ENCODE results near the gene SPOCK1. TPM values are rescaled to one million over a fixed set of nuclear protein-coding genes. Genes with fewer than 3 reads are reported as not detected.

SPOCK1 gene
- total and polyA plus RNA-seq, 5 donors from 2014 or later: 0.27 TPM; not detected in 4

GRCh38 chr5:137336161-137336560 lies 163.0 kb downstream of the SPOCK1 start:
- no peak overlapping the region for H3K4me3 ChIP-seq (ENCODE audit: low read depth, low read length)
- H3K27me3 Mint-ChIP-seq: no peaks in the 10 kb centered on the region
- no peaks in the 10 kb centered on the region for H3K9me3 ChIP-seq (ENCODE audit: control insufficient read depth in 2 of 2, low read length in 2 of 2)
- no peaks in the 10 kb centered on the region for H3K4me1 ChIP-seq (ENCODE audit: control insufficient read depth, insufficient read depth, low read length, poor library complexity, severe bottlenecking)
- peaks cover 0 to 2% (median 0%) of the 10 kb centered on the region in 7 donors for H3K9me3 Mint-ChIP-seq
- no peaks in the 10 kb centered on the region for H3K27me3 ChIP-seq (ENCODE audit: control insufficient read depth, insufficient read depth, low read length)
- H3K27ac ChIP-seq (ENCODE audit: insufficient read depth, low read length, poor library complexity, severe bottlenecking): no peak overlapping the region
- H3K27ac Mint-ChIP-seq: no peak overlapping the region
- no peaks in the 10 kb centered on the region for H3K4me1 Mint-ChIP-seq
- DNase-seq: no peak
- no peaks in the 10 kb centered on the region for H3K36me3 ChIP-seq (ENCODE audit: control insufficient read depth, insufficient read depth, low read length)
- H3K36me3 Mint-ChIP-seq: no peaks in the 10 kb centered on the region
- ATAC-seq (ENCODE audit: low read depth in 2 of 2): no peak
- no peak overlapping the region for H3K4me3 Mint-ChIP-seq

- Histone ChIP-seq H3K9me3 (ENCODE audit: control insufficient read depth in 2 of 2, low read length in 2 of 2) (no peaks in the 10 kb centered on the region), H3K4me1 (ENCODE audit: control insufficient read depth, insufficient read depth, low read length, poor library complexity, severe bottlenecking) (no peaks in the 10 kb centered on the region), H3K36me3 (ENCODE audit: control insufficient read depth, insufficient read depth, low read length) (no peaks in the 10 kb centered on the region), H3K27ac (ENCODE audit: insufficient read depth, low read length, poor library complexity, severe bottlenecking) (no peak overlapping the region), H3K4me3 (ENCODE audit: low read depth, low read length) (no peak overlapping the region), H3K27me3 (ENCODE audit: control insufficient read depth, insufficient read depth, low read length) (no peaks in the 10 kb centered on the region)
- ATAC-seq (ENCODE audit: low read depth in 2 of 2) (no peak), DNase-seq (no peak)
- H3K36me3 Mint-ChIP-seq: no peaks in the 10 kb centered on the region
- peaks cover 0 to 2% (median 0%) of the 10 kb centered on the region in 7 donors for H3K9me3 Mint-ChIP-seq
- no peak overlapping the region for H3K27ac Mint-ChIP-seq
- no peaks in the 10 kb centered on the region for H3K4me1 Mint-ChIP-seq
- no peaks in the 10 kb centered on the region for H3K27me3 Mint-ChIP-seq
- H3K4me3 Mint-ChIP-seq: no peak overlapping the region
Observed at GRCh38 chr5:137335493-137335892, 163.6 kb downstream of the SPOCK1 start.

DNA sequence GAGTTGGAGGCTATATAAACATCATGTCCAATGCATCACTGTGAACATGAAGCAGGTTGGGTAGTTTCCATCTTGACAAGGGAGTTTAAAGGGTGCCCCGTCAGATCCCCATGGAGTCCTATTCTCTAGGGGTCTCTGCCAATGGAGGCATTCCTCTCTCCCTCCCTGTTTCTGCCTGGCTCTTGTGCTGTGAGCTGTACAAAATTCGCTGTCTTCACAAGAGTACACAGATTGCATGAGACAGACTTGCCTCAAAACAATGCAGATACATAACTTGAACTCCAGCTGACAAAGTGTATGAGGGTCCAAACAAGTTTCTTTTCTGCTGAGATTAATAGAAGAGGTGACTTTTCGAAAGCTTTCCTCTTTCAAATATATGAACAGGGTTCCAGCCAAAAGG lies 165.2 kb downstream of the SPOCK1 start:
- Histone ChIP-seq H3K4me3 (ENCODE audit: low read depth, low read length) (no peak overlapping the region), H3K9me3 (ENCODE audit: control insufficient read depth in 2 of 2, low read length in 2 of 2) (no peaks in the 10 kb centered on the region), H3K27ac (ENCODE audit: insufficient read depth, low read length, poor library complexity, severe bottlenecking) (no peak overlapping the region), H3K27me3 (ENCODE audit: control insufficient read depth, insufficient read depth, low read length) (no peaks in the 10 kb centered on the region), H3K36me3 (ENCODE audit: control insufficient read depth, insufficient read depth, low read length) (no peaks in the 10 kb centered on the region), H3K4me1 (ENCODE audit: control insufficient read depth, insufficient read depth, low read length, poor library complexity, severe bottlenecking) (no peaks in the 10 kb centered on the region)
- H3K4me3 Mint-ChIP-seq: no peak overlapping the region
- no peaks in the 10 kb centered on the region for H3K4me1 Mint-ChIP-seq
- DNase-seq: no peak
- ATAC-seq (ENCODE audit: low read depth in 2 of 2): no peak
- no peaks in the 10 kb centered on the region for H3K27me3 Mint-ChIP-seq
- H3K9me3 Mint-ChIP-seq: peaks cover 0 to 2% (median 0%) of the 10 kb centered on the region in 7 donors
- H3K27ac Mint-ChIP-seq: no peak overlapping the region
- H3K36me3 Mint-ChIP-seq: no peaks in the 10 kb centered on the region

DNA sequence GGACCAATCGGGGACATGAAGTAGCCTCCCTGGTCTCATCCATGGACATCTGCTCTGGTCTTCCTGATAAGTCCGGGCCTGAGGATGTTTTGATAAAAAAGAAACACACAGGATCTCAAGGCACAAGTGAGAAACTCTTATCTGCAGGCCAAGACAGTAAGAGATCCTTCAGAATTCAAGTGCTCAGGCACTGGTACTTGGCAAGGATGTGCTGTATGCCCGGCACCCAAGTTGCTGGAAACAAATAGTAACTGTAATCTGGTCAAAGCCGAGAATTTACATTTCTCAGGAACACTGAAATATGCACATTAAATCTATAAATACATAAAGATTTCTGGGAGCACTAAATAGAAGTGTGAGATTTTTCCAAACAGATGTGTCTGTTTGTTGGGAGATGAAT lies 165.7 kb downstream of the SPOCK1 start:
- H3K27ac ChIP-seq (ENCODE audit: insufficient read depth, low read length, poor library complexity, severe bottlenecking): no peak overlapping the region
- DNase-seq: no peak
- H3K36me3 ChIP-seq (ENCODE audit: control insufficient read depth, insufficient read depth, low read length): no peaks in the 10 kb centered on the region
- Mint-ChIP-seq H3K27ac (no peak overlapping the region), H3K27me3 (no peaks in the 10 kb centered on the region), H3K36me3 (no peaks in the 10 kb centered on the region), H3K4me3 (no peak overlapping the region), H3K9me3 (peaks cover 0 to 2% (median 0%) of the 10 kb centered on the region in 7 donors), H3K4me1 (no peaks in the 10 kb centered on the region)
- no peaks in the 10 kb centered on the region for H3K9me3 ChIP-seq (ENCODE audit: control insufficient read depth in 2 of 2, low read length in 2 of 2)
- no peak overlapping the region for H3K4me3 ChIP-seq (ENCODE audit: low read depth, low read length)
- no peaks in the 10 kb centered on the region for H3K27me3 ChIP-seq (ENCODE audit: control insufficient read depth, insufficient read depth, low read length)
- H3K4me1 ChIP-seq (ENCODE audit: control insufficient read depth, insufficient read depth, low read length, poor library complexity, severe bottlenecking): no peaks in the 10 kb centered on the region
- no peak for ATAC-seq (ENCODE audit: low read depth in 2 of 2)

GRCh38 chr5:137332296-137332695 lies 166.8 kb downstream of the SPOCK1 start:
- Histone ChIP-seq H3K36me3 (ENCODE audit: control insufficient read depth, insufficient read depth, low read length) (no peaks in the 10 kb centered on the region), H3K27ac (ENCODE audit: insufficient read depth, low read length, poor library complexity, severe bottlenecking) (no peak overlapping the region), H3K9me3 (ENCODE audit: control insufficient read depth in 2 of 2, low read length in 2 of 2) (no peaks in the 10 kb centered on the region), H3K4me3 (ENCODE audit: low read depth, low read length) (no peak overlapping the region), H3K27me3 (ENCODE audit: control insufficient read depth, insufficient read depth, low read length) (no peaks in the 10 kb centered on the region), H3K4me1 (ENCODE audit: control insufficient read depth, insufficient read depth, low read length, poor library complexity, severe bottlenecking) (no peaks in the 10 kb centered on the region)
- Mint-ChIP-seq H3K4me3 (no peak overlapping the region), H3K36me3 (no peaks in the 10 kb centered on the region), H3K9me3 (peaks cover 0 to 2% (median 0%) of the 10 kb centered on the region in 7 donors), H3K27ac (no peak overlapping the region), H3K4me1 (no peaks in the 10 kb centered on the region), H3K27me3 (no peaks in the 10 kb centered on the region)
- DNase-seq: no peak
- no peak for ATAC-seq (ENCODE audit: low read depth in 2 of 2)

GRCh38 chr5:137329586-137330296 lies 169.4 kb downstream of the SPOCK1 start:
- DNase-seq (no peak), ATAC-seq (ENCODE audit: low read depth in 2 of 2) (no peak)
- Mint-ChIP-seq H3K9me3 (peaks cover 0 to 2% (median 0%) of the 10 kb centered on the region in 7 donors), H3K27ac (no peak overlapping the region), H3K4me1 (no peaks in the 10 kb centered on the region), H3K4me3 (no peak overlapping the region), H3K27me3 (no peaks in the 10 kb centered on the region), H3K36me3 (no peaks in the 10 kb centered on the region)
- no peaks in the 10 kb centered on the region for H3K9me3 ChIP-seq (ENCODE audit: control insufficient read depth in 2 of 2, low read length in 2 of 2)
- H3K4me1 ChIP-seq (ENCODE audit: control insufficient read depth, insufficient read depth, low read length, poor library complexity, severe bottlenecking): no peaks in the 10 kb centered on the region
- no peaks in the 10 kb centered on the region for H3K36me3 ChIP-seq (ENCODE audit: control insufficient read depth, insufficient read depth, low read length)
- H3K4me3 ChIP-seq (ENCODE audit: low read depth, low read length): no peak overlapping the region
- no peaks in the 10 kb centered on the region for H3K27me3 ChIP-seq (ENCODE audit: control insufficient read depth, insufficient read depth, low read length)
- no peak overlapping the region for H3K27ac ChIP-seq (ENCODE audit: insufficient read depth, low read length, poor library complexity, severe bottlenecking)

DNA sequence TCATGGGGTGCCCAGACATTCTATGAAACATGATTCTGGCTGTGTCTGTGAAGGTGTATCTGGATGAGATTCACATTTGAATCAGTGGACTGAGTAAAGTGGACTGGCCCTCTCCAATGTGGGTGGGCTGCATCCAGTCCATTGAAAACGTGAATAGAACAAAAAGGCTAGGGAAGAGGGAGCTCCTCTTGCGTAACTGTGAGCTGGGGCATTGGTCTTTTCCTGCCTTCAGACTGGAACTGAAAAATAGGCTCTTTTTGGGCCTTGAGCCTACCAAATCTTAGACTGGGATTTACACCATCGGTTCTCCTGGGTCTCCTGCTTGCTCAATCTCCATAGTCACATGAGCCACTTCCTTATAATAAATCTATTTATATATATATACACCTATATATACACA lies 170.1 kb downstream of the SPOCK1 start:
- Histone ChIP-seq H3K27ac (ENCODE audit: insufficient read depth, low read length, poor library complexity, severe bottlenecking) (no peak overlapping the region), H3K4me1 (ENCODE audit: control insufficient read depth, insufficient read depth, low read length, poor library complexity, severe bottlenecking) (no peaks in the 10 kb centered on the region), H3K9me3 (ENCODE audit: control insufficient read depth in 2 of 2, low read length in 2 of 2) (no peaks in the 10 kb centered on the region), H3K27me3 (ENCODE audit: control insufficient read depth, insufficient read depth, low read length) (no peaks in the 10 kb centered on the region), H3K4me3 (ENCODE audit: low read depth, low read length) (no peak overlapping the region), H3K36me3 (ENCODE audit: control insufficient read depth, insufficient read depth, low read length) (no peaks in the 10 kb centered on the region)
- peaks cover 7% of the 10 kb centered on the region for H3K27me3 Mint-ChIP-seq
- H3K36me3 Mint-ChIP-seq: no peaks in the 10 kb centered on the region
- DNase-seq (no peak), ATAC-seq (ENCODE audit: low read depth in 2 of 2) (no peak)
- peaks cover 0 to 1% (median 0%) of the 10 kb centered on the region in 7 donors for H3K9me3 Mint-ChIP-seq
- H3K4me3 Mint-ChIP-seq: no peak overlapping the region
- no peaks in the 10 kb centered on the region for H3K4me1 Mint-ChIP-seq
- no peak overlapping the region for H3K27ac Mint-ChIP-seq

GRCh38 chr5:137328463-137328862 lies 170.7 kb downstream of the SPOCK1 start:
- Mint-ChIP-seq H3K27me3 (peaks cover 10% of the 10 kb centered on the region), H3K36me3 (no peaks in the 10 kb centered on the region), H3K27ac (no peak overlapping the region), H3K9me3 (no peaks in the 10 kb centered on the region), H3K4me1 (no peaks in the 10 kb centered on the region), H3K4me3 (no peak overlapping the region)
- H3K4me3 ChIP-seq (ENCODE audit: low read depth, low read length): no peak overlapping the region
- H3K9me3 ChIP-seq (ENCODE audit: control insufficient read depth in 2 of 2, low read length in 2 of 2): no peaks in the 10 kb centered on the region
- H3K27me3 ChIP-seq (ENCODE audit: control insufficient read depth, insufficient read depth, low read length): no peaks in the 10 kb centered on the region
- ATAC-seq (ENCODE audit: low read depth in 2 of 2) (no peak), DNase-seq (no peak)
- no peaks in the 10 kb centered on the region for H3K36me3 ChIP-seq (ENCODE audit: control insufficient read depth, insufficient read depth, low read length)
- H3K27ac ChIP-seq (ENCODE audit: insufficient read depth, low read length, poor library complexity, severe bottlenecking): no peak overlapping the region
- no peaks in the 10 kb centered on the region for H3K4me1 ChIP-seq (ENCODE audit: control insufficient read depth, insufficient read depth, low read length, poor library complexity, severe bottlenecking)

Measured in CD4-positive, CD25-positive, alpha-beta regulatory T cell (primary cell).